Retinal pigment epithelial cell (primary cell): Measurements from ENCODE around the gene LCE6A.

Experiments used
- DNase-seq: peaks from one replicate; pipeline ENCODE4 v3.0.0-alpha.2; 2010; ENCODE audit warnings: low read depth
- H3K4me3 ChIP-seq: 2 replicates; pipeline ENCODE4 v1.5.1; 2011; ENCODE audit warnings: mild to moderate bottlenecking, low read length, control low read depth, moderate library complexity
- TF ChIP-seq, protein P1 (sequence below): conservative IDR thresholded peaks from 2 replicates; pipeline ENCODE4 v1.5.1; 2011; ENCODE audit warnings: low read depth, low read length, control low read depth, inconsistent platforms

LCE6A gene

DNA sequence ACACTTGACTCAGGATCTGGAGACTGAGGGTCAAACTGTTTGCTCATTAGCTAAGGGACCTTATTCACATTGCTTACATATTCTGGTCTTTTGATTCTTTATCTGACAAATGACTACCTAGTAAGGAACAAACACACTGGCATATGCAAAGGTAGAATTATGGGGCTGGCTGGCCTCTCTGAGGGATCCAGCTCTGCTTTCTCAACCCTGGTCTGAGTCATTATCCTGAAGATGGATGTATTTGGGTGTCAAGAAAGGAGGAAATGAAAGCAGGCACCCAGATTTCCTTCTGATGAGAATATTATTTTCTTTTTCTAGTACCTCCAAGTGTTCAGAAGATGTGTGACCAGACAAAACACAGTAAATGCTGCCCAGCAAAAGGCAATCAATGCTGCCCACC, 41.4 kb downstream of the LCE6A start:
- TF ChIP-seq, protein P1, sequence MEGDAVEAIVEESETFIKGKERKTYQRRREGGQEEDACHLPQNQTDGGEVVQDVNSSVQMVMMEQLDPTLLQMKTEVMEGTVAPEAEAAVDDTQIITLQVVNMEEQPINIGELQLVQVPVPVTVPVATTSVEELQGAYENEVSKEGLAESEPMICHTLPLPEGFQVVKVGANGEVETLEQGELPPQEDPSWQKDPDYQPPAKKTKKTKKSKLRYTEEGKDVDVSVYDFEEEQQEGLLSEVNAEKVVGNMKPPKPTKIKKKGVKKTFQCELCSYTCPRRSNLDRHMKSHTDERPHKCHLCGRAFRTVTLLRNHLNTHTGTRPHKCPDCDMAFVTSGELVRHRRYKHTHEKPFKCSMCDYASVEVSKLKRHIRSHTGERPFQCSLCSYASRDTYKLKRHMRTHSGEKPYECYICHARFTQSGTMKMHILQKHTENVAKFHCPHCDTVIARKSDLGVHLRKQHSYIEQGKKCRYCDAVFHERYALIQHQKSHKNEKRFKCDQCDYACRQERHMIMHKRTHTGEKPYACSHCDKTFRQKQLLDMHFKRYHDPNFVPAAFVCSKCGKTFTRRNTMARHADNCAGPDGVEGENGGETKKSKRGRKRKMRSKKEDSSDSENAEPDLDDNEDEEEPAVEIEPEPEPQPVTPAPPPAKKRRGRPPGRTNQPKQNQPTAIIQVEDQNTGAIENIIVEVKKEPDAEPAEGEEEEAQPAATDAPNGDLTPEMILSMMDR = no peak
- DNase-seq = no peak
- no peak overlapping the region for H3K4me3 ChIP-seq

DNA sequence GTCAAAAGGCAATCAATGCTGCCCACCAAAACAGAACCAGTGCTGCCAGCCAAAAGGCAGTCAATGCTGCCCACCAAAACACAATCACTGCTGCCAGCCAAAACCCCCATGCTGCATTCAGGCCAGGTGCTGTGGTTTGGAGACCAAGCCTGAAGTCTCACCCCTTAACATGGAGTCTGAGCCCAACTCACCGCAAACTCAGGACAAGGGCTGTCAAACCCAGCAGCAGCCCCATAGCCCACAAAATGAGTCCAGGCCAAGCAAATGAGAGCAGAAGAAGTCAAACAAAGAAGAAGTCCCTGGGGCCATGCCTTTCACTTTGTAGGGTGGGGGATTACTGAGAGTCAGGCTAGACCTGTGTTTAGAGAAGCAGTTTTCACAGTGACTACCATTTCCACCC, 41.9 kb downstream of the LCE6A start:
- no peak overlapping the region for H3K4me3 ChIP-seq
- DNase-seq = no peak
- TF ChIP-seq, protein P1 = no peak

DNA sequence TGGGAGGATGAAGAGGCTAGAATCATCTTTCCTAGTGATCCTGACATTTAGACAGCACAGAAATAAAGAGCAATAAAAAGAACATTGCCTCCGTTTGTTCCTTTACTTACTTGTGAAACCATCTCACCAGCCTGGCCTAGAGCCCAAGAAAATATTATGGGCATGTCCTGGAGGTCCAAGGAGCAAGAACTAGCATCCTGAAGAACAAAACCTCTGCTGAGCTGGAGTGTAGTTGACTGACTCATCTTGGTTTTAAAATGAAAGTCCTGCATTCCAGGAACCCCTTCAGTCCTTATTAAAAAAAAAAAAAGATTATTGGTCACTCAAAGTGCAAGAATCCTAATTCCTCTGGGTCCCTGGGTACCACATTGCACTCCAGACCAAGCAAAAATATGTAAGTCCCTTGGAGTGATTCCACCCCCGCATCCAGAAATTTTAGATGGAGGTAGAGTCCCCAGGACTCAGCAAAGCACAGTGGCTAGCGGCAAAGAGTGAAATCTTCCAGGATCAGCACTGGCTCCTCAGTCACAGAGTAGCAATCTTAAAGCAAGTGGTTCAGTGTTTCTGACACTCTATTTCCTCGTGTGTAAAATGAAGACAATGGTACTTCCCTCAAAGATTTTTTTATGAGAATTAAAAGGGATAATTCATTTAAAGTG, 42.4 kb downstream of the LCE6A start:
- no peak overlapping the region for H3K4me3 ChIP-seq
- no peak for DNase-seq
- TF ChIP-seq, protein P1 = no peak

DNA sequence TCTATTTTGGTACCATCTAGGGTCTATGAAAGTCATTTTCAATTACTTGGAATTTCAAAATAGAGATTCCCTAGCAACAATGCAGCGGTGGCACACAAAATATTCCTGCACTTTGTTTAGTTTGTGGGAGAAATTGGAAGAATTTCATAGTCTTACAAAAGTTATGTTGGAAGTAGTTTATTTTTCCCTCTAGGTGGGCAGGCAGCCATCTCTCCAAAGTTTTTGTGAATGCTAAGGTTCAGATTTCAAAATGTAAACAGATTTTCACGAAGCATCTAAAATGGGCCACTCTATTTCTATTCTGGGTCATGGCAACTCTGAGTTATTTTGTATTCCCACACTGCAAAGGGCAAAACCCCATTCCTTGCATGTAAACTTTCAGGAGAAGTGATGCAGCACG, 43.4 kb downstream of the LCE6A start:
- no peak for DNase-seq

DNA sequence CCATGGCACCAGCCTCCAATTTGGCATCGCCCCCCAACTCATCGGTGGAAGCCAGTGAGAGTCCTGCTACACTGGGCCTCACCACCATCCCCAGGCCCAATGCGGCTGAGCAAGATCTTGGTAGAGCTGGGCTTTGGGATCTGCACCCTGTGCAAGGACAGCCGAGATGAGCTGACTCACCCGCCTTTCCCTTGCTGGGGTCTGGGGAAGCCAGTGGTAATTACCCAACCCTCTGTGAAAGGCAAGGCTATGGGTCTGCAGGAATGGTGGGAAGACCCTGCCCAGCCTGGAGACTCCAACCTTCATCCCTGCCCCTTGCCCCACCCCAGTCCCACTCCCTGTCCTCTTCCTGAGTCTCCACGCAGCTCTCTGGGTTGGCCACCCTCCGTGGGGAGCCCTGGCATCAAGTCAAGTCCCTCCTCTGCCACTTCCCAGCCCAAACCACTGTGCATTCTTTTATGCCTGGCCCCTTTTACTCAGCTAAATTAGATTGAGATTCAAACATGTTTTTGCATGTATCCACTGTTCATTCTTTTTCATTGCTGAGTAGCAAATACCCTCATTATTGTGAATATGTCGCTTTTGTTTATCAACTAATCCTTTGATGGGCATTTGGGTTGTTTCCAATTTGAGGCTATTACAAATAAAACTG, 44.2 kb downstream of the LCE6A start:
- TF ChIP-seq, protein P1 = no peak
- H3K4me3 ChIP-seq = no peak overlapping the region
- DNase-seq = peak; percentile 75

More for the DNA sequence above, 43.4 kb downstream of the LCE6A start:
- H3K4me3 ChIP-seq = no peak overlapping the region
- TF ChIP-seq, protein P1 = no peak

DNA sequence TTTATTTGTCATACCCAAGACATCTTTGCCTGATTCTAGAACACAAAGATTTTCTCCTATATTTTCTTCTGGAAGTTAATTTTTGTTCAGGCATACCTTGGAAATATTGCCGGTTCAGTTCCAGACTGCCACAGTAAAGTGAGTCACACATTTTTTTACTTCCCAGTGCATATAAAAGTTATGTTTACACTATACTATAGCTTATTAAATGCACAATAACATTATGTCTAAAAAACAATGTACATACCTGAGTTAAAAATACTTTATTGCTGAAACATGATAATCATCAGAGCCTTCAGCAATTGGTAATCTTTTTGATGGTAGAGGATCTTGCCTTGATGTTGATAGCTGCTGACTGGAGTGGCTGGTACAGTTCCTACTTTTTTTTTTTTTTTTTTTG, 45.5 kb downstream of the LCE6A start:
- H3K4me3 ChIP-seq = no peak overlapping the region
- TF ChIP-seq, protein P1 = no peak
- no peak for DNase-seq
